KBM-7 (cell line): ENCODE data around the gene USP34.
"Not testable (repeated sequence)": the region's sequence is repeated elsewhere in the genome, so short reads cannot be mapped to it uniquely, and the experiment has no call there.

Source experiments
- DNase-seq: peaks from one replicate; pipeline ENCODE4 v3.0.0-alpha.2; 2015
- in situ Hi-C: fragments of 300-500 bp; cut with MboI; formaldehyde crosslinking; loops from 2 replicates; pipeline ENCODE4 v1.14.3; 2020; ENCODE audit warnings: low sequenced_read_pairs, low pct_unique_long_range_greater_than_20kb, mixed read lengths

USP34 gene

DNA sequence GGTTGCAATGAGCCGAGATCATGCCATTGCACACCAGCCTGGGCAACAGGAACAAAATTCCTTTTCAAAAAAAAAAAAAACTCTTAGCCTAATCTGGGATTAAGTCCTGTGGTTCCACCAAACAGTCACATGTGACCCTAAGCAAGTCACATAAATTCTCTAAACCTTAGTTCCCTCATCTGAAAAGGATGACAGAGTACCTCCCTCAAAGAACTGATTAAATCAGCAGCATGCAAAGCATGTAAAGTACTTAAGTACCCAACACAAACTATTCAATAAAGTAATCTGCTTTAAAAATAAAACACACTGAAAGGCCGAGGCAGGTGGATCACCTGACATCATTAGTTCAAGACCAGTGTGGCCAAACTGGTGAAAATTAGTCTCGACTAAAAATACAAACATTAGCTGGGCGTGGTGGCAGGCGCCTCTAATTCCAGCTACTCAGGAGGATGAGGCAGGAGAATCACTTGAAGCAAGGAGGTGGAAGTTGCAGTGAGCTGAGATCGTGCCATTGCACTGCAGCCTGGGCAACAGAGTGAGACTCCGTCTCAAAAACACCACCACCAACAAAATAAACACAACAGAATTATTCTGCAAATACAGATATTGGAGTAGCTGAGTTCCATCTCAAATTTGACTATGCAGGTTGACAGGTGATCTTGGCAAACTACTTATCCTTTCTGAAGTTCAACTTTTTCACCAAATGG lies 7.0 kb downstream of the USP34 start:
- DNase-seq, result no peak
- in situ Hi-C loops, result no loop called here

DNA sequence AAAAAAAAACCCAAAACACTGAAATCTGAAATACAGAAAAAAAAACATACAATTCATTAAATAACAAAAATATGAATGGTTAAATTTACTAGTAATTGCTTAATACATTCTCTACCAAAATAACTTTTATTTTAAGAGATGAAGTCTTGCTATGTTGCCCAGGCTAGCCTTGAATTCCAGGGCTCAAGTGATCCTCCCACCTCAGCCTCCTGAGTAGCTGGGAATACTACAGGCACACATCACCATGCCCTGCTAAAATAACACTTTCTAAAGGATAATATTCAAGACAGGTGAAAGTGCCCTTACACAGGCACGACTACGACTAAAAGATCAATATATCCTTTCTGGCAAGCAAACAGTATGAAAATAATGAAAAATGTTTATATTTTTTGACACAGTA lies 9.5 kb downstream of the USP34 start:
- no peak for DNase-seq
- in situ Hi-C loops, result no loop called here

DNA sequence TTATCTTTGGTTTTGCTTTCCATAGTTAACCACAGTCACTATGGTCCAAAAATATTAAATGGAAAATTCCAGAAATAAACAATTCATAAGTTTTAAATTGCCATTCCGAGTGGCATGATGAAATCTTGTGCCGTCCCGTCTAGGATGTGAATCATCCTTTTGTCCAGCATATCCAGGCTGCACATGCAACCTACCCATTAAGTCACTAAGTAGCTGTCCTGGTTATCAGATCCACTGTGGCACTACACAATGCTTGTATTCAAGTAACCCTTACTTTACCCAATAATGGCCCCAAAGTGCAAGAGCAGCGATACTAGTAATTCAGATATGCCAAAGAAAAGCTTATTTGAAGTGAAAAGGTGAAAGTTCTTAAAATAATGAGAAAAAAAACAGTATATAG lies 10.7 kb downstream of the USP34 start:
- in situ Hi-C loops, result no loop called here
- no peak for DNase-seq

DNA sequence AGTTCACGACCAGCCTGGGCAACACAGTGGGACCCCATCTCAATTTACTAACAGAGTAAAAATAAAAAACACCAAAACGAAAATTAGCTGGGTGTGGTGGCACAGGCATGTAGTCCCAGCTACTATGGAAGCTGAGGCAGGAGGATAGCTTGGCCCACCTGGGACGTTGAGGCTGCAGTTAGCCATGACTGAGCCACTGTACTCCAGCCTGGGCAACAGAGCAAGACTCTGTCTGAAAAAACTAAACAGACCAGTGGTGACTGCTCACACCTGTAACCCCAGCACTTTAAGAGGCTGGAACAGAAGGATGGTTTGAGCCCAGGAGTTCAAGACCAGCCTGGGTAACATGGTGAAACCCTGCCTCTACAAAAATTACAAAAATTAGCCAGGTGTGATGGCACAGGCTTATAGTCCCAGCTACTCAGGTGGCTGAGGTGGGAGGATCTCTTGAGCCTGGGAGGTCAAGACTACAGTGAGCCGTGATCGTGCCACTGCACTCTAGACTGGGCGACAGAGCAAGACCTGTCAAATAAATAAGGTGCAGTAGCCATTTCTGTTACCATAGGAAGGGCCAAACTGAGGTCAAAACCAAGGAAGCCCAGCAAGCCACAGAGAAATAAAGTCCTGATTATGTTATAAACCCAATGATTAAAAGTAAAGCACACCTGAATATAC lies 14.0 kb downstream of the USP34 start:
- in situ Hi-C loops, result no loop called here
- DNase-seq, result no peak

DNA sequence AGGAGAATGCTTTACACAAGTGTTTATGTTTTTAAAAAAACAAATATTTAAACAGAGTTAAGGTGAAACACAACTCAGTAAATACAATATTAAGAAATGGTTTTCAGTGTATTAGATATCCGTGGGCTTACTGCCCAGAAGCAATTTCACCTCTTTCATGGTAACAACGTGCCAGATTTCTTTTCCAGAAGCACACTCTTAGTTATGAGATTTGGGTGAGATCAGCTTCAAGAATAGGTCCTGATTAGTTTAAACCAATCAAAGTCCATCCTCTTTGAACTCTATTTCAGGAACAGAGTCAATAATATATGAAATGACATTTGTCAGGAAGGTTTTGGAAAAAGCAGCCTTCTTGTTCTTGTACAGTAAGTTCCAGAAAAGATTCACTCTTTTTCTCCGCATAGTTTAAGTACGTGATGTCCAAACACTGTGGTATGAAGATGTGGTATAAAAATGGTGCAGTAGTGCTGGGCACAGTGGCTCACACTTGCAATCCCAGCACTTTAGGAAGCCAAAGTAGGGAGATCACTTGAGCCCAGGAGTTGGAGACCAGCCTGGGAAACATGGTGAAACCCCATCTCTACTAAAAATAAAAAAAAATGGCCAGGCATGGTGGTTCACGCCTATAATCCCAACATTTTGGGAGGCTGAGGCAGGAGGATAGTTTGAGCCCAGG lies 14.7 kb downstream of the USP34 start:
- in situ Hi-C loops, result no loop called here
- no peak for DNase-seq

DNA sequence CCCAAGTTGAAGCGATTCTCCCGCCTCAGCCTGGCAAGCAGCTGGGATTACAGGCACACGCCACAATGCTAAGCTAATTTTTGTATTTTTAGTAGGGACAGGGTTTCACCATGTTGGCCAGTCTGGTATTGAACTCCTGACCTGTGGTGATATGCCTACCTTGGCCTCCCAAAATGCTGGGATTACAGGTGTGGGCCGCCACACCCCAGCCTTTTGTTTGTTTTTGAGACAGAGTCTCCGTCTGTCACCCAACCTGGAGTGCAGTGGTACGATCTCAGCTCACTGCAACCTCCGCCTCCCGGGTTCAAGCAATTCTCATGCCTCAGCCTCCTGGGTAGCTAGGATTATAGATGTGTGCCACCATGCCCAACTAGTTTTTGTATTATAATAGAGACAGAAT lies 15.9 kb downstream of the USP34 start:
- DNase-seq, in situ Hi-C loops: not testable (repeated sequence)

DNA sequence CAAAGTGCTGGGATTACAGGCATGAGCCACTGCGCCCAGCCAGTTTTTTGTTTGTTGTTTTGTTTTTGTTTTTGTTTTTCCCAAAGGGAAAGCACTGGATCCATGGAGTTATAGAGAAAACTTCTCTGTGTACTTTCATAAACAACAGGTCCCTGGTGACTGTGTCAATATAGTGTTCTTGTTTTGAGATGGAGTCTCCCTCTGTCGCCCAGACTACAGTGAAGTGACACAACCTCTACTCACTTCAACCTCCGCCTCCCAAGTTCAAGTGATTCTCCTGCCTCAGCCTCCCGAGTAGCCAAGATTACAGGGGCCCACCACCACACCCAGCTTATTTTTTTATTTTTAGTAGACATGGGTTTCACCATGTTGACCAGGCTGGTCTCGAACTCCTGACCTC lies 16.5 kb downstream of the USP34 start:
- in situ Hi-C loops, result no loop called here
- no peak for DNase-seq

DNA sequence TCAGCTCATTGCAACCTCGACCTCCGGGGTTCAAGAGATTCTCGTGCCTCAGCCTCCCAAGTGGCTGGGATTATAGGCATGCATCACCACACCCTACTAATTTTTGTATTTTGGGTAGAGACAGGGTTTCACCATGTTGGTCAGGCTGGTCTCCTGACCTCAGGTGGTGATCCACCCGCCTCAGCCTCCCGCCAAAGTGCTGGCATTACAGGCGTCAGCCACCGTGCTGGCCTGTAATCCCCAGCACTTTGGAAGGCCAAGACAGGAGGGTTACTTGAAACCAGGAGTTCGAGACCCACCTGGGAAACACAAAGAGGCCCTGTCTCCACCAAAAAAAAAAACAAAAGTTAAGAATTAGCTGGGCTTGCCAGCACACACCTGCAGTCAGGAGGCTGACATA lies 18.5 kb downstream of the USP34 start:
- in situ Hi-C loops, result no loop called here
- DNase-seq, result no peak

DNA sequence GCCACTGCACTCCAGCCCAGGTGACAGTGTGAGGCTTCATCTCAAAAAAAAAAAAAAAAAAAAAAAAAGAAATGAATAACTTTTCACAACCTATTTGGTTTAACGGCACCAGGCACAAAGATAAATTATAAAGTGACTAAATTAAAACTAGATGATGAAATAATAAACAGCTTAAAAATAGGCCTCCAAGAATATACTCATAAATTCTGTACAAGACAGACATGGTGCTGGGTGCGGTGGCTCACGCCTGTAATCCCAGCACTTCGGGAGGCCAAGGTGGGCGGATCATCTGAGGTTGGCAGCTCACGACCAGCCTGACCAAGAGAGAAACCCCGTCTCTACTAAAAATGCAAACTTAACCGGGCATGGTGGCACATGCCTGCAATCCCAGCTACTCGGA lies 19.7 kb downstream of the USP34 start:
- DNase-seq, result no peak
- in situ Hi-C loops, result no loop called here

DNA sequence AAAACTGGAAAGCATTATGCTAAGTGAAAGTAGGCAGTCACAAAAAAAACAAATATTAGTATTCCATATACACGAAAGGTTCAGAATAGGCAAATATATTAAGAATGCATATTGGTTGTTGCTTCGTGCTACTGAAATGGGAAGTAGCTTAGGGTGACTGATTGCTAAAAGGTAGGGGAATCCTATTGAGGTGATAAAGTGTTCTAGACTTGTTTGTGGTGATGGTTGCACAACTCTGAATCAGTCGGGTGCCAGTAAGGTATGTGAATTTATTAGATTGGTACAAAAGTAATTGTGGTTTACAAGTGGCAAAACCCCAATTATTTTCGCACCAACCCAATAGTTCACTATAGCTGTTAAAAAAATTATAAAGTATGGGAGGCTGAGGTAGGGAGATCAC lies 20.7 kb downstream of the USP34 start:
- in situ Hi-C loops, result no loop called here
- DNase-seq, result peak; percentile 40

DNA sequence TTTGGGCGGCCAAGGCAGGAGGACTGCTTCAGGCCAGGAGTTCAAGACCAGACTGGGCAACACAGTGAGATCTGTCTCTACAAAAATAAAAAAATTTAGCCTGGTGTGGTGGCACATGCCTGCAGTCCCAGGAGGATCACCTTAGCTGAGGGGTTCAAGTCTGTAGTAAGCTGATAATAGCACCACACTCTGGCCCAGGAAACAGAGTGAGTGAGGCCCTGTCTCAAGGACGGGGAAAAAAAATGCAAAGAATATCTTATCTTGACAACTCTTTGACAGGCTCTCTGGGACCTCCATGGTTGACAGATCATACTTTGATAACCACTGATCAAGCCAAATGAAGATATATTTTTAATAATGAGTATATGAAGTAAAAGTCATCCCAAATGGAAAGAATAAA lies 22.7 kb downstream of the USP34 start:
- in situ Hi-C loops, result no loop called here
- DNase-seq, result no peak

DNA sequence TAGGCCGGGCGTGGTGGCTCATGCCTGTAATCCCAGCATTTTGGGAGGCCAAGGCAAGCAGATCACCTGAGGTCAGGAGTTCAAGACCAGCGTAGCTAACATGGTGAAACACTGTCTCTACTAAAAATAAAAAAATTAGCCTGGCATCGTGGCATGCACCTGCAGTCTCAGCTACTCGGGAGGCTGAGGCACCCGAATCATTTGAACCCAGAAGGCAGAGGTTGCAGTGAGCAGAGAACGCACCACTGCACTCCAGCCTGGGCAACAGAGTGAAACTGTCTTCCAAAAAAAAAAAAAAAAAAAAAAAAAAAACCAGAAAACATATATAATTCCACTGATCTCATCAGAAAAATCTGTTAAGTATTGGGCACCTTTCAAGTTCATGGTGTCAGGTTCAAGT lies 23.9 kb downstream of the USP34 start:
- DNase-seq, in situ Hi-C loops: not testable (repeated sequence)

DNA sequence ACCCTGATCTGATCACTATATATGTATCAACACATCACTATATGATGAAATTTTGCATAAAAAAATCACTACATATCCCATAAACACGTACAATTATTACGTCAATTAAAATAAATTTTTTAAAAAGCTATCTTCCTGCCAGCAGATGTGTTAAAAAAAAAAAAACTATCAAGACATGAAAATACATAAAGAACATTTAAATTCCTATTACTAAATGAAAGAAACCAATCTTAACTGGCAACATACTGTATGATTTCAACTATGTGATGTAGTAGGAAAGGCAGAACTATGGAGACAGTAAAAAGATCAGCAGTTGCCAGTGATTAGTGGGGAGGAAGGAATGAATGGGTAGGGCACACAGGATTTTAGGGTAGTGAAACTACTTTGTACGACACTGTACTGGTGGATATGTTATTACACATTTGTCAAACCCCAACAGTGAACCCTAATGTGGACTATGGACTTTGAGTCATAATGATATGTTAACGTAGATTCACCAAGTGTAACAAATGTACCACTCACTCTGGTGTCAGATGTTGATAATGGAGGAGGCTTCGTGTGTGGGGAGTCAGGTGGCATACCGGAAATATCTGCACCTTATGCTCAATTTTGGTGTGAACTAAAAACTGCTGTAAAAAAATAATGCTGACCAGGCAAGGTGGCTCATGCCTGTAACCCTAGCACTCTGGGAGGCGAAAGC lies 27.4 kb downstream of the USP34 start:
- DNase-seq, result no peak
- in situ Hi-C loops, result no loop called here

DNA sequence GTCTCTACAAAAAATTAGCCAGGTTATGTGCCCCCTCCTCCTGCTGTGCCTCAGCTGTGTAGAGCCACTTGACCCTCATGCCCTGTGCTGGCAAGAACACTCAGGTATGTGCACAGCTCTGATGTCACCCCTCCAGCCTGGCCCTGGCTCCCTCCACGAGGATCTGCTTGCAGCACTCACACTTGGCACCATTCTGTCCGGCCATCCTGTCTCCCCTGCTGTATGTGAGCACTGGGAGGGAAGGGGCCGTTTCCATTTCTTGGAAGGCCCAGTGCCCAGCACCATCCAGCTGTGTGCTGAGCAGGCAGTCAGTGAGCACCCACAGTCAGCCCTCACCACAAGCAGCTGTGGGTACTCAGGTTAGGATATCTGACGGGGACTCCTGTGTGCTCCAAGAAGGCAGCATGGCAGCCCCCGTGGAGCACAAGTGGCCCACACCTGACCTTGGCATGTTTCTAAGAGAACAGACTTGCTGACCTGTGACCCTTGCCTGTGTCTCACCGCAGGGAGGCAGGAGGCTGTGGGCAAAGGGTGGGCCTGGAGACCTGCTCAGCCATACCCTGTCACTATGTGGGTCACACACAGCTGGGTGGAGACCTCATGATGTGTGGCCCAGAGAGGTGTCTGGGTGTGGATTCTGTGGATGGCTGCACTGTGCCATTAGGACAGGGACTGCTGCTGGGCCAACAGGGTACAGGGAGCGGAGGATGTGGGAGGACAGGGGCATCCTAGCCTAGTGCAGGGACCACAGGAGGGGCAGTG lies 31.5 kb downstream of the USP34 start:
- in situ Hi-C loops, result no loop called here
- DNase-seq, result no peak

DNA sequence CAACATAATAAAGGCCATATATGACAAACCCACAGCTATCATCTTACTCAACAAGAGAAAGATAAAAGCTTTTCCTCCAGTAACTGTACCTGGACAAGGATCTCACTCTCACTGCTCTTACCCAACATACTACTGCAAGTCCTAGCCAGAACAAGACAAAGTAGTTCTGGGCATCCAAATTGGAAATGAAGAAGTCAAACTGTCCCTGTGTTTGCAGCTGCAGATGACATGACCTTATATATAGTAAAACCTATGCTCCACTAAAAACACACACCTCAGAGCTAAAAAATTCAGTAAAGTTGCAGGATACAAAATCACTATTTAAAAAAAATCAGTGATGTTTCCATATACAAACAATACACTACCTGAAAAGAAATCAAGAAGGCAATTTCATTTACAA lies 32.2 kb downstream of the USP34 start:
- in situ Hi-C loops, result no loop called here
- no peak for DNase-seq

DNA sequence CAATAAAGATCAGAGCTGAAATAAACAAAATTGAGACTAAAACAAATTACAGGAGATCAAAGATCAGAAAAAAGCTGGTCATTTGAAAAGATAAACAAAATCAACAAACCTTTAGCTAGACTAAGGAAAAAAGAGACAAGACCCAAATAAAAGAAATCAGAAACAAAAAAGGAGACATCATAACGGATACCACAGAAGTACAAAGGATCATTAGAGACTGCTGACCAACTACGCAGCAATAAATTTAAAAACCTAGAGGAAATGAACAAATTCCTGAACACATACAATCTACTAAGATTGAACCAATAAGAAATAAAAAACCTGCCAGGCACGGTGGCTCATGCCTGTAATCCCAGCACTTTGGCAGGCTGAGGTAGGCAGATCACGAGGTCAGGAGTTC lies 33.7 kb downstream of the USP34 start:
- in situ Hi-C loops, result no loop called here
- no peak for DNase-seq

DNA sequence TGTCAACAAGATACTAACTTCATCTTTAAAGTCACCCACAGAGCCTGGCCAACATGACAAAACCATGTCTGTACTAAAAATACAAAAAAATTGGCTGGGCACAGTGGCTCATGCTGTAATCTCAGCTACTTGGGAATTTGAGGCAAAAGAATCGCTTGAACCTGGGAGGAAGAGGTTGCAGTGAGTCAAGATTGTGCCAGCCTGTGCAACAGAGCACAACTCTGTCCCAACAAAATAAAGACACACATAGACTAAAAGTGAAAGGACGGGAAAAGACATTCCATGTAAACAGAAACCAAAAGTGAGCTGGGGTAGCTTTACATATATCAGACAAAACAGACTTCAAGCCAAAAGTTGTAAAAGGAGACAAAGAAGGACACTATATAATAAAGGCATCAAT lies 34.8 kb downstream of the USP34 start:
- in situ Hi-C loops, result no loop called here
- DNase-seq, result no peak

DNA sequence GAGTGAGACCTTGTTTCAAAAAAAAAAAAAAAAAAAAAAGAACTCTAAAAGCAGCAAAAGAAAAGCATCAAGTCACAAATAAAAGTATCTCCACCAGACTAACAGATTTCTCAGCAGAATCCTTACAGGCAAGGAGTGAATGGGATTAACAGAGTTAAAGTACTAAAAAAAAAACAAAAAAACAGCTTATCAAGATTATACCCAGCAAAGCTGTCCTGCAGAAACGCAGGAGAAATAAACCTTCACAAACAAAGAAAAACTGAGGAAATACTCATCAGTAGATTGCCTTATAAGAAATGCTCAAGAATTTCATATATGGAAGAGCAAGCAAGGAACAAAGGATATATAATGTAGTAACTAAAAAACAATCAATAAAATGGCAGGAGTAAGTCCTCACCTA lies 35.6 kb downstream of the USP34 start:
- DNase-seq, result no peak
- in situ Hi-C loops, result no loop called here

DNA sequence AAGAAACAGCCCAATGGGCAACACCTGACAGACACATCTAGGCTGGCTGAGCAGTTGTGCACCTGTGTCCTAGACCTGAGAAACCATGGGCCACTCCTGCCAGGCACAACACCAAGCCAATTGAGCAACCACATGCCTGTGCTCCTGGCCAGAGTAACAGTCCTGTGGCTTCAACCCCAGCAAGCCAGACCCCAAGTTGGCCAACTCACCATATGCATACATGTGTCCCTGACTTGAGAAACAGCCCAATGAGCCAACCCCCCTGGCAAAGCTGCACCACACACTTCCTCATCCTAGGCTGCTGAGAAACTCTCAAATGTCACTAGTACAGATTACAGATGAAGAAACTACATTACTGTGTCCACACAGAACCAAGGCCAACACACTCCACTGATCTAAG lies 36.6 kb downstream of the USP34 start:
- peak; percentile 63 for DNase-seq
- in situ Hi-C loops, result no loop called here
